Esophagus squamous epithelium (tissue), 5 donors: ENCODE data around the gene LMNTD2. TPM values are rescaled to one million over a fixed set of nuclear protein-coding genes. Genes with fewer than 3 reads are reported as not detected.

ENCODE experiments used
- DNase-seq: peaks from one replicate; lab custom pipeline; 2025; lab: John Stamatoyannopoulos, UW
- H3K27ac ChIP-seq, 4 donors: fragments of 200-600 bp; sonication (generic); one replicate each; pipeline ENCODE4 v1.5.1; 2016 to 2019; ENCODE audit warnings: mild to moderate bottlenecking in 1 of 4
- H3K27me3 ChIP-seq, 4 donors: fragments of 200-600 bp; sonication (generic); 1 replicate in 3 of 4; 2 replicates in 1 of 4; pipeline versions ENCODE4 v1.5.1 to v1.6.0; 2017 to 2021; ENCODE audit warnings: antibody characterized with exemption in 1 of 4
- H3K36me3 ChIP-seq, 3 donors: fragments of 200-600 bp; sonication (generic); one replicate each; pipeline ENCODE4 v1.5.1; 2016 to 2019
- H3K4me1 ChIP-seq, 3 donors: fragments of 200-600 bp; sonication (generic); one replicate each; pipeline ENCODE4 v1.5.1; 2017 to 2019
- H3K4me3 ChIP-seq, 4 donors: fragments of 200-600 bp; sonication (generic); 1 replicate in 3 of 4; 2 replicates in 1 of 4; pipeline ENCODE4 v1.5.1; 2016 to 2019; ENCODE audit warnings: mild to moderate bottlenecking in 2 of 4, moderate library complexity in 1 of 4
- H3K9me3 ChIP-seq, 3 donors: fragments of 200-600 bp; sonication (generic); one replicate each; pipeline ENCODE4 v1.5.1; 2016 to 2019
- POLR2A ChIP-seq, 4 donors: fragments of 450-650 bp; IDR thresholded peaks; one replicate each; pipeline ENCODE4 v1.6.1; 2017; ENCODE audit warnings: antibody characterized with exemption in 4 of 4, mild to moderate bottlenecking in 4 of 4, moderate library complexity in 3 of 4
- WGBS, 2 donors: methylation state at CpG; one replicate each; pipeline ENCODE4 v1.1.5; 2018; 5-methylcytosine and 5-hydroxymethylcytosine counted together
- intact Hi-C: fragments of 100-400 bp; cut with DNase I; formaldehyde crosslinking; loops from one replicate; pipeline ENCODE4 v1.15.0; 2022
- total RNA-seq, 4 donors: library from RNA; depleted of rRNA; stranded (reverse); fragments of >200 nt; gene quantifications; one replicate each; pipeline ENCODE4 v1.1.0, GENCODE V29; 2016
- TF ChIP-seq, protein P1 (sequence below), 6 experiments: fragments of 450-650 bp in 4 of 6; fragments of 200-600 bp in 2 of 6; sonication (generic) in 2 of 6; IDR thresholded peaks; one replicate each; pipeline ENCODE4 v1.5.1; 2016 to 2019; ENCODE audit warnings: antibody characterized with exemption in 6 of 6, mild to moderate bottlenecking in 4 of 6, moderate library complexity in 4 of 6
- donor health status: DM: yes; HTN: yes; CAD: no.

Gene LMNTD2
- total RNA-seq, 4 donors from 2014 or later: 2.1 to 4.6 (median 3.8) TPM

DNA sequence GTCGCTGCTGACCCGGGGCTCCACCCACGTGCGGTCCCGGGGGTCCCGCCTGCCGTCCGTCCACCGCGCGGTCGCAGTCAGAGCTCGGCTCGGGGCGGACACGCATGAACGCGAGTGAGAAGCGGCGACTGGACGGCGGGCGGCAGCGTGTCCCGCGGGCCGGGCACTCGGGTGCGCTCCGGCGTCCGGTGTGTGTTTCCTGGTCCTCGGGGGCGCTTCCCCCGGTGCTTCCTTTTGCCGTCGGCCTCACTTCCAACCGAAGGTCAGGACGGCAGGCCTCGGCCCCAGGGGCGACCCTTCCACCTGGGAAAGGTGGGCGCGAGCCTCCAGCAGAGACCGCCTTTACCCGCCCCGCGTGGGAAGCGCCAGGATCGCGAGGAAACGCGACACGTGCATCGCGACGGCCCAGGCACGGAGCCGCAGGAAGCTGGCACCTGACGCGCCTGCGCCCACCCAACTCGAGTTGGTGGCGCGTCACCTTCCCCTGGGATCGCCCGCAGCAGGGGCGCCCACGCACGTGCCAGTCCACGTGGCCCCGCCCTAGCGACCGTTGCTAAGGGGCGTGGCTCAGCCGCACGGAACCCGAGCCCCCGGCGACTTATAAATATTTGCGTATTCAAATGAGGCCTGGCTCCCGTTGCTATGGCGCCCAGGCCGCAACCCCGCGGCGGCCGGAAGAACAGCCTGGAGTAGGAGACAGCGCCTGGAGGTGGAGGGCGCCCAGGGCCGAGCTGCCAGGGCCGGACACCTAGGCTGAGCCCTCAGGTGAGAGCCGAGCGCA is 23.5 kb downstream of the LMNTD2 start, which contains the start of gene LRRC56:
Gene LRRC56, plus strand, starts transcription at position 687 of the 781 bp plus-strand sequence. CDS start 3,158 bp downstream, outside the sequence.
- Histone ChIP-seq H3K27ac (peak within 1 kb of the TSS; percentile 78 to 98 (median 96)), H3K4me1 (peaks cover 40 to 54% (median 46%) of the 10 kb centered on the region in 3 donors), H3K36me3 (peaks cover 16 to 23% (median 18%) of the 10 kb centered on the region in 3 donors), H3K27me3 (no peaks in the 10 kb centered on the region), H3K9me3 (no peaks in the 10 kb centered on the region), H3K4me3 (peak within 1 kb of the TSS; percentile 12 to 96 (median 92))
- WGBS, 2 donors: 4% methylated on average over 5 of the region's 93 CpGs; no CpG with 5 or more reads in 1 of the 2 donors
- DNase-seq: peak; percentile 74
- TF ChIP-seq POLR2A (IDR thresholded peaks at IDR 0.05): peak in 1 of 4 donors; percentile 28
- TF ChIP-seq, protein P1, sequence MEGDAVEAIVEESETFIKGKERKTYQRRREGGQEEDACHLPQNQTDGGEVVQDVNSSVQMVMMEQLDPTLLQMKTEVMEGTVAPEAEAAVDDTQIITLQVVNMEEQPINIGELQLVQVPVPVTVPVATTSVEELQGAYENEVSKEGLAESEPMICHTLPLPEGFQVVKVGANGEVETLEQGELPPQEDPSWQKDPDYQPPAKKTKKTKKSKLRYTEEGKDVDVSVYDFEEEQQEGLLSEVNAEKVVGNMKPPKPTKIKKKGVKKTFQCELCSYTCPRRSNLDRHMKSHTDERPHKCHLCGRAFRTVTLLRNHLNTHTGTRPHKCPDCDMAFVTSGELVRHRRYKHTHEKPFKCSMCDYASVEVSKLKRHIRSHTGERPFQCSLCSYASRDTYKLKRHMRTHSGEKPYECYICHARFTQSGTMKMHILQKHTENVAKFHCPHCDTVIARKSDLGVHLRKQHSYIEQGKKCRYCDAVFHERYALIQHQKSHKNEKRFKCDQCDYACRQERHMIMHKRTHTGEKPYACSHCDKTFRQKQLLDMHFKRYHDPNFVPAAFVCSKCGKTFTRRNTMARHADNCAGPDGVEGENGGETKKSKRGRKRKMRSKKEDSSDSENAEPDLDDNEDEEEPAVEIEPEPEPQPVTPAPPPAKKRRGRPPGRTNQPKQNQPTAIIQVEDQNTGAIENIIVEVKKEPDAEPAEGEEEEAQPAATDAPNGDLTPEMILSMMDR (IDR thresholded peaks at IDR 0.05): no peak
- intact Hi-C loops: no loop called here

DNA sequence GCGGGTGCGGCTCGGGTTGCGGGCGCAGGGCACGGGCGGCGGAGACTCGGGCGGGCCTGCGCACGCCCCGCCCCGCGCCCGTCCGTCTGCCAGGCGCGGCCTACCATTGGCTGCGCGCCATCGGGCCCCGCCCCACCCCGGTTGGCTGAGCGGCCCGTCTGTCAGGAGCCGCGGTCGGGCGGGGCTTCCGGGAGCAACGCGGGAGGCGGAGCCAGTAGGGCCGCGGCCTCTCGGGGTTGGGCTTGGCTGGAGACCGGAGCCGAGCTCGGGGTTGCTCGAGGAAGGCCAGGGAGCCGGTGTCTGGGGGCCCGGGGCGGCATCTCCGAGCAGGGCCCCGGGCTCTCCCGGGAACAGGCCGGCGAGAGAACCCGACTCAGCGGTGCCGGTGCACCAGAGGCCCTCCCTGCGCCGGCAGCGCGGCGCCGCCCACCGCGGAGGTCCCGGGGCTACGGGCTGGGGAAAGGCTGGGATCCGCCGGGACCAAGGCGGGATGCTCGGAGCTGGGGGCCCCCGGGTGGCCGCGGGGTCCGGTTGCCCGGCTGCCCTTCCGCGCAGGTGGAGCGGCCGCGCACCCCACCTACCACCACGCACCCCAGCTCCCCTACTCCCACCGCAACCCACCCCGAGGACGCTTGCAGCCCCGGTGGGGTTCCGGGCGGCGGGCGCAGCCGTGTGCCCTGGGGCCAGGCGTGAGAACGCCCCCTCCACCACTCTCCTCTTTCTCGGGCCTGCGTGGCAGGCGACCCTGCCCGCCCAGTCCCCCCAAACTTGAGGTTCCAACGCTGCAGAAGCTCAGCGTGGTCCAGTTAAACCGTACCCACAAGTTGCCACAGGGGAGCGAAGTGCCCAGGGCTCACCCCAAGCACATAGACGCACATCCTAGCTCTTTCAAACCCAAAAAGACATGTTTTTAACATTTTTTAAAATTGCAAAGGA is 24.8 kb downstream of the LMNTD2 start, which contains the start of gene HRAS:
Gene HRAS, minus strand, starts transcription at position 58 of the 936 bp plus-strand sequence.
- peak; percentile 69 for DNase-seq
- Histone ChIP-seq H3K36me3 (peaks cover 18 to 35% (median 26%) of the 10 kb centered on the region in 3 donors), H3K27me3 (no peaks in the 10 kb centered on the region), H3K4me3 (peak within 1 kb of the TSS; percentile 89 to 98 (median 96)), H3K9me3 (no peaks in the 10 kb centered on the region), H3K27ac (peak within 1 kb of the TSS; percentile 94 to 98 (median 97)), H3K4me1 (peaks cover 40 to 61% (median 47%) of the 10 kb centered on the region in 3 donors)
- TF ChIP-seq POLR2A (IDR thresholded peaks at IDR 0.05): peak in 3 of 4 donors; percentile 66 to 88 (median 71)
- TF ChIP-seq, protein P1 (IDR thresholded peaks at IDR 0.05): no peak
- intact Hi-C loops: no loop called here
- WGBS, 2 donors: 4% methylated on average over 17 of the region's 97 CpGs; no CpG with 5 or more reads in 1 of the 2 donors

DNA sequence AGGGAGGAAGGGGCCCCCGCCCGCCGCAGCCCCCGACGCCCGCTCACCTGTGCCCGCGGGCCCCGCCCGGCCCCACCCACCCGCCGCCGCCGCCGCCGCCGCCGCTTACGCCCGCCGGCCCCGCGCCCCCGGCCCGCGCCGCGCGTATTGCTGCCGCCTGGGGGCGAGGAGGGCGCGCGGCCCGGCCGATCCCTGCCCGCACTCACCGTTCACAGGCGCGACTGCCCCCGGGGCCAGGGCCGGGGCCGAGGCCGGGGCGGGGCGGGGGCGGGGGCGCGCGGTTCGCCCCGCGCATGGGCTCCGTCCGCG is 25.4 kb downstream of the LMNTD2 start:
- Histone ChIP-seq H3K4me1 (peaks cover 40 to 61% (median 47%) of the 10 kb centered on the region in 3 donors), H3K27ac (peak overlapping the region; percentile 94 to 98 (median 97)), H3K27me3 (no peaks in the 10 kb centered on the region), H3K4me3 (peak overlapping the region; percentile 89 to 98 (median 96)), H3K36me3 (peaks cover 18 to 41% (median 26%) of the 10 kb centered on the region in 3 donors), H3K9me3 (no peaks in the 10 kb centered on the region)
- no CpG with 5 or more reads among the region's 56 CpGs for WGBS, 2 donors
- TF ChIP-seq, protein P1 (IDR thresholded peaks at IDR 0.05): no peak
- TF ChIP-seq POLR2A (IDR thresholded peaks at IDR 0.05): no peak
- intact Hi-C loops: no loop called here
- no peak for DNase-seq

DNA sequence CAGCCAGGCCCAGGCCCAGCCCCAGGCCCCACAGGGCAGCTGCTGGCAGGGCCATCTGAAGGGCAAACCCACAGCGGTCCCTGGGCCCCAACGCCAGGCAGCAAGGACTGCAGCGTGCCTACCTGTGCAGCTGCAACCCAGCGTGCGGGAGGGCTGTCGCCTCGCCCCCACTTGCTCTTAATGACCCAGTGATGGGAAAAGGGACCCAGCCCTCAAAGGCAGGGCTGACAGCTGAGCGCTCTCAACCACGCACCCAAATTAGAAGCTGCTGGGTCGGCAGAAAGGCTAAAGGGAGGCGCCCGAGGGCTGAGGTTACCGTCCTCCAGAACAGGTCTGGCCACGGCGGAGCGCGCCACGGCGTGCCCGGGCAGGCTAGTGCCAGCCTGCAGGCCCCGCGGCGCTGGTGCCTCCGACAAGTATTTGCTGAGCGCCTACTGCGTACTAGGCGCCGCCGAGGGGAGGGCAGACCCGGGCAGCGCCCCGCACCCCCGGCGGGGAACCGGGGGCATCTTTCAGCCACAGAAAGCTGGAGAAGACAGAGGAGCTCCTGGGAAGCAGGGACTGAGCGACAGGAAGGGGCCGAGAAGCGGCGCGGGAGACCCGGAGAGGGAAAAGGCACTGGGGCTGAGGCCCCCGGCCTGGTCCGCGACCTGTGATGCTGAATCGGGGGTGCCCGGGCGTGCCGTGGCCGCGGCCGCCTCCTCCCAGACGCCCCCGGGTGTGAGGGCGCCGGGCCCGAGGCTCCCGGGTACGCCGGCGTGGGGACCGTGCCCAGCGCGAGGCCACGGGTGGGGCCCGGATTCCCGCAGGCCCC is 25.9 kb downstream of the LMNTD2 start:
- TF ChIP-seq, protein P1 (IDR thresholded peaks at IDR 0.05): no peak
- TF ChIP-seq POLR2A (IDR thresholded peaks at IDR 0.05): peak in 1 of 4 donors; percentile 41
- Histone ChIP-seq H3K4me3 (peak overlapping the region; percentile 89 to 98 (median 96)), H3K27me3 (no peaks in the 10 kb centered on the region), H3K27ac (peak overlapping the region; percentile 94 to 98 (median 97)), H3K4me1 (peaks cover 40 to 61% (median 47%) of the 10 kb centered on the region in 3 donors), H3K36me3 (peaks cover 18 to 46% (median 26%) of the 10 kb centered on the region in 3 donors), H3K9me3 (no peaks in the 10 kb centered on the region)
- 1 to 7% methylated on average over 16 to 17 of the region's 66 CpGs for WGBS, 2 donors
- no peak for DNase-seq
- intact Hi-C loops: no loop called here
